SKM-1 treated with dmso at 0.1 percent for 144 hours (cell line): ENCODE measurements around the gene FBXL14.

Source experiments
- DNase-seq: peaks from one replicate; lab custom pipeline; 2025; ENCODE audit not compliant: unreplicated experiment; lab: John Stamatoyannopoulos, UW

The FBXL14 gene, protein sequence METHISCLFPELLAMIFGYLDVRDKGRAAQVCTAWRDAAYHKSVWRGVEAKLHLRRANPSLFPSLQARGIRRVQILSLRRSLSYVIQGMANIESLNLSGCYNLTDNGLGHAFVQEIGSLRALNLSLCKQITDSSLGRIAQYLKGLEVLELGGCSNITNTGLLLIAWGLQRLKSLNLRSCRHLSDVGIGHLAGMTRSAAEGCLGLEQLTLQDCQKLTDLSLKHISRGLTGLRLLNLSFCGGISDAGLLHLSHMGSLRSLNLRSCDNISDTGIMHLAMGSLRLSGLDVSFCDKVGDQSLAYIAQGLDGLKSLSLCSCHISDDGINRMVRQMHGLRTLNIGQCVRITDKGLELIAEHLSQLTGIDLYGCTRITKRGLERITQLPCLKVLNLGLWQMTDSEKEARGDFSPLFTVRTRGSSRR

DNA sequence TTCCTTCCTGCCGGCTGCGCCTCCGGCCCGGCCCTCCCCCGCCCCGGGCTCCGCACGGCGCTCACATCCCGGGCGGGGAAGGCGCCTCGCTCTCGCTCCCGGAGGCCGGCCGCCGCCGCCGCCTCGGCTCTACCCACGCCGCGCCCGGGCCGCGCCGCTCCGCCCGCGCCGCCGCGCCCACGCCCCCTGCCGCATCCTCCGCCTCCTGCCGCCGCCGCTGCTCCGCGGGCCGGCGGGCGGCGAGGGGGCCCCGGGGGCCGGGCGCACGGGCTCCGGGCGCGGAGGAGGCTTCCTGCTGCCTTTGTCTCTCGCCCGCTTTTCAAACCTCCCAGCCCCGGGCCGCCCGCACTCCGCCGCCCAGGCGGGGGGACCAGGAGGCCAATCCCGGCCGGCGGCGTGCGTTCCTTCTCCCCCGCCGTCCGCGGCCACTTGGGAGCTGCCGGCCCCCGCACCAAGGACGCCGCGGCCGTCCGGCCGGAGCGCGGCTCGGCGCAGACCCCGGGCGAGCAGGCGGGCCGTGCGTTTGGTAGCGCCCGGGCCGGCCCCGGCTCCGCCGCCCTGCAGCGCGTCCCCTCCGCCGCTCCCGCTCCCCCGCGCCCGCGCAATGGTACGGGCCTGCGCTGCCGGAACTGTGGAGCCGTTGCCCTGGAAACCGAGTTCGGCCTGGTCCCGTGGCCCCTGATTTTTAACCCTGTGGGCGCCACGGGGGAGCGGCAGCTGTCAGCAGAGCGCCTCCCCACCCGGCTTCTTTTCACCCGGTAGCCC lies at the start of gene FBXL14:
FBXL14 (minus strand) TSS at position 321 of the 765 bp plus-strand sequence. CDS start 515 bp downstream, outside the sequence.
- DNase-seq, result peak; percentile 52

DNA sequence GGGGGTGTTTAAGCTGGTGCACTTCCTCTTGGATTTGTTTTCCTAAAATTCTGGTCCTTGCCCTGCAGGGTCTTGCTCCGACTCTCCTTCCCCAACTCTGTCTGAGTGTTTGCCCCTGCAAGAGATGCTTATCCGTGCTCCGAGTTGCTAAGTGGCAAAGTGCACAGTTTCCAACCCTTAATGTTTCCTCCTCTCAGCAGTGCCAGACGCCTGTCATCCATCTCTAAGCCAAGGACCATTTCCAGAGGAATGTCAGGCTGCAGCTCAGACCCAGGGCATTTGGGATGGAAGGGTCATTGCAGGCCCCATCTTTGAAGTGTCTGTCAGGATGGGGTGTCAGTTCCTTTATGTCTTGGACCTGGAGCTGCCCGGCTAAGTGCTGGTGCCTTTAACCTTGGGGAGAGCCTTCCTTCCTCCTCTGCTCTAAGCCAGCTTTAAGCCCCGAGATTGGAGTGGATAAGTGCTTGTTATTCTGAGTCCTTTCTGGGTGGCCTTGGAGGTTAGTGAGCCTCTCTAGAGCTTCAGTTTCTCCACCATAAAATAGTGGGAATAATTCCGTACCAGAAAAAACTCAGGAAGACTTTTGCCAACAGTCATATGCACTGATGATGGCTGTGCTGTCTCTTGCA lies 49.6 kb upstream of the FBXL14 start:
- no peak for DNase-seq

DNA sequence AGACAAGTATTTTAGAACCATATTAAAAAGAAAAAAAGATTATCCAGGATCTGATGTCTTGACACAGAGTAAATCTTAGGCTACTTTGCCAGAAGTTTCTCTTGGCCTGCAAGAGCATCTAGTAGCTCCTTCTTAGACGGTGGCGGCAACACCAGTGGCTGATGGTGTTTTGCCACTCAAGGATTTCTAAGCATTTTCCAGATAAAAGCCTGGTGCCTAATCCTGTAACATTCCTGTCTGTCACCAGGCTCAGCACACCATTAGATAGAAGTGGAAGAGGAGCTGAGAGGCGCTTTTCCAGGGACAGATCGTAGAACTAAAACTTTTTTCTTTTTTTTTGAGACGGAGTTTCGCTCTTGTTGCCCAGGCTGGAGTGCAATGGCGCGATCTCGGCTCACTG lies 48.7 kb upstream of the FBXL14 start:
- no peak for DNase-seq

DNA sequence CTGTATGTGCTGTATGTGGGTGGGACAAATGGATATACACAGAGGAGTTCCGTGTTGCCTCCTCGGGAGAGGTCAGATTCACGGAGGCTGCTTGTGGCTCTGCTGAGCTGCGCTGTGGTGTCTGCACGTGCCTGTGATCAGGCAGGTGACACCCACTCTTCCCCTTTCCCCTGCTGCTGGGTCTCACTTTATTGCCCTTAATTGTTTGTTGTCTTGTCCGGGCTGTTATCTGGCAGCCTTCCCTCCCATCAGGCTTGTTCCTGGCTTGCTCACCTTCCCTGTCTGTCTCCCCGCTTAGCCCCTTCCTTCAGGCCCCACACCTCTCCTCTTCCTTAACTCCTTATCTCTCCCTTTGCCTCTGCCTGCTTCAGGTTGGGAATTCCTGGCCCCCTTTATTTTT lies 48.1 kb upstream of the FBXL14 start:
- DNase-seq, result no peak

DNA sequence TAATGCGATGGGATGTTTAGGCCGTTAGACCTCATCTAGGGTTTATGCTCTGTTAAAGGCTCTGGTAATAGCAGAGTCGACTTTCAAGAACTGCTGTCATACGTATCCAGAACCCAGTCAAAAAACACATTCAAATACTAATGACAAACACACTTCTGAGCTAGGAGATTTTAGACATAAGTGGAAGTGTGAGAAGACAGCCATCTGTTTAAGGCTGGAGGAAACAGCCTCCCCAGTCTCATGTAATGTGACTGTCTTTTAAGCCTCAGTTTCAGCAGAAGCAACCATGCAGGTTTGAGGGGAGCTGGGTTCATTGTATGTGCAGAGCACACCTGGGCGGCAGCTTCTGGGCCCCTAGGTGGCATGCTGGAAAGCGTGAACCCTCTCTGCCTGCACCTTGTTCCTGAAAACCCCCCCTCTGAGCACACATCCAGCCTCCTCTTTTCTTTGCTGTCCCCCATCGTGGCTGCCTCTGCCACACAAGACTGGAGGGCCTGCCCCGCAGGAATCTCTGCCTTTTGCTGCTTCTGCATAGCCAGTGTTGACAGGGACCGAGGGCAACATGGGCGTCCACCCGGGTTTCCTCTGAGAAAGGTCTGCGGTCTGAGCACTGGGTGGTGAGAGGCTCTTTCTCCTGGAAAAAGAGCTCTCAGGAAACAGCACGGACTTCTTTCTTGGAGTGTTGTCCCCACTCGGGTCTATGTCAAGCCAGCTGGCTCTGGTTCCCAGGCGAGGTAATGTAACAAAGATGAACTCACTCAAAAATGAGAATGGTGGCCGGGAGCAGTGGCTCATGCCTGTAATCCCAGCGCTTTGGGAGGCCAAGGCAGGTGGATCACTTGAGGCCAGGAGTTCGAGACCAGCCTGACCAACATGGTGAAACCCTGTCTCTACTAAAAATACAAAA lies 46.2 kb upstream of the FBXL14 start:
- DNase-seq, result no peak

DNA sequence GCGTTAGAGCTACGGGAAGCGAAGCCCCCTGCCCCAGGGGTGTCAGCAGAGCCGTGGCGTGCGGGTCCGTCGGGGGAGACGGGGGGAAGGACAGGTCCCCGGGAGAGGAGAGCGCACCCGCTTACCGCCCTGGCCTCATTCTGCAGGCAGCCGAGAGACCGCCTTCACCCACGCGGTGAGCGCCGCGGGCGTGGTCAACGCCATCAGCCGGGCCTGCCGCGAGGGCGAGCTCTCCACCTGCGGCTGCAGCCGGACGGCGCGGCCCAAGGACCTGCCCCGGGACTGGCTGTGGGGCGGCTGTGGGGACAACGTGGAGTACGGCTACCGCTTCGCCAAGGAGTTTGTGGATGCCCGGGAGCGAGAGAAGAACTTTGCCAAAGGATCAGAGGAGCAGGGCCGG lies 45.2 kb upstream of the FBXL14 start:
- DNase-seq, result no peak

DNA sequence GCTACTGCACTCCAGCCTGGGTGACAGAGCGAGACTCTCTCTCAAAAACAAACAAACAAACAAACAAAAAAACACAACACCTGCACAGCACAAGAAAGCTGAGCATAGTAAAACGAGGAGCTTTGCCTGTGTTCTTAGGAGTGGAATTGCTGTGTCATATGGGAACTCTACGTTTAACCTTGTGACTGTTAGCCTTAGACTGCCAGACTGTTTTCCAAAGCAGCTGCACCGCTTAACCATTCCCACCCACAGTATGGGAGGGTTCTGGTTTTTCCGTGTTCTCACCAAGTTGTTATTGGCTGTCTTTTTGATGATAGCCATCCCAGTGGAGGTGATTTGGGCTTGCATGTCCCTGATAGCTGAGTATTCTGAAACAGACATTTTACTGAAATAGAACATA lies 43.8 kb upstream of the FBXL14 start:
- no peak for DNase-seq

DNA sequence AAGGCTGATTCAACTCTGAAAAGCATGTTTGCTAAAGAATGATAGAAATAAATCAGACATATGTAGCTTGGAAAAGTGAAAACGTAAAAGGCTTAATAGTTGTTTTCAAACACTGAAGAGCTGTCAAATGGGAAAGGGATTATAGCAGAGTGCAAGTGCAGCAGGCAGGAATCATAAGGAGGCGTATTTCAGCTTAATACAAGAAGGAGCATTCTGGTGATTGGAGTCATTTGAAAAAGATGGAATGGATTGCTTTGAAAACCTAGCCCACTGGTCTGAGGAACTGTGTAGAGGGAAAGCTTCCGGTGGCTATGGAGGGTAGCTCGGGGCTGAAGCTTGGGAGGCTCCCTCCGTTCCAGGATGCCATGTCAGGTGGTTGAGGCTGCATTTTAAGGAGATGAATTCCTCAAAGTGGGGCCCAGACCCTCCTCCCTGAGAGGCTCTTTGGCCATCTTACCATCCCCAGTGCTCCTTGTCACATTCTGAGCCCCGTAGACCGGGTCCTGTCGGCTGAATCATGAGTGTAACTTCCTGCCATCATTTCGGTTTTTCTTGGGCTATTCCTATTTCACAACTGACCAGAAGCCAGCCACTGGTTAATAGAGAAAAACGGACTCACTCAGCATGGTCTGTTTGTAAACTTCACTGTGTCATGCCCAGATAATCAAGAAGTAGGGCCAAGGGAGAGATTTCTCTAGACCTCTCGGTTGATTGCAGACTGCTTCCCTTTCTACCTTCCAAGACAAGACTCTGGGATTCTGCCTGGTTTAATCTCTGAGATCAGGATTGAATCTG lies 41.1 kb upstream of the FBXL14 start:
- DNase-seq, result no peak

DNA sequence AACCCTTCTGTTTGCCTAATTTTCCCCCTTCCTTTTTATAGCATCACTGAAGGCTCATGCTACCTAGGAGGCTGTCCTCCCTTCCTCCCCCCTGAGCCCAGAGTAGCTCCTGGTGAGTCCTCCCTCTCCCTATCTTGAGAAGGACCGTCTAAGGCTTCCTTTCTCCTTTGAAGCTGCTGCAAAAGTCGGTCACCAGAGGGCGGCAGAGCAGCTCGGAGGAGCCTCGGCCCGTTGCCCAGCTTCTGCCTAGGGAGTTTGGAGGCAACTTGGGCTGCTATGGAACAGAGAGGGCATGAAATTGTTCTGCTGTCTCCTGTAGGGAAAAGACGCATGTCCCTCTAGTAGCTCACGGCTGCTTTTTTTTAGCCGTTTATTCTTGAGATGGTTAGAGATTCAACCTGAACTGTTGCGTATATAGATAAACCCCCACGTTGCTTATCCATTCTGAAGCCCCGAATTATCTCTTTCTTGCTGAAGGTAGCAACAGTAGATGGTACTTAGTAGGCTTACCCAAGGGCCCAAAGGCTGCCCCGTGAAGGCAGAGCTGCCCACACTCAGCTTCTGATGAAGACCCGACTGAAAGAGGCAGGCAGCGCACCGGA lies 40.3 kb upstream of the FBXL14 start:
- DNase-seq, result peak; percentile 62

DNA sequence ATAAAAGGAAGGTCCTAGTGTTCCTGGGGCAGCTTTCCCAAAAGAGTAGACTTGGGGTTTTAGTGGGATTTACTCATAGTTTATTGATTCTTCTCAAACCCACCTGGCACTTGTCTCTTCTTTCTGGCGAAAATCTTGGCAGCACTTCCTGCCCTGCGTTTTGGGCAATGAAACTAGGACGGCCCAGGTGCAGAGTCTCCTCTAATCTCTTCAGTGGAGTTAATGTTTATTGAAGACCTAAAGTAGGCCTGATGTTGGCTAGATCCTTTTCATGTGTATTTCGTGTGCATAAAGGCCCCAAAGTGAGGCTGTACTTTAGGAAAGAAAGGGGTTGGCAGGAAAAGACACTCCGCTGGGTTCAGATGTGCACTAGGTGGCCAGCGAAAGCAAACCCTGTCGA lies 39.8 kb upstream of the FBXL14 start:
- DNase-seq, result no peak

DNA sequence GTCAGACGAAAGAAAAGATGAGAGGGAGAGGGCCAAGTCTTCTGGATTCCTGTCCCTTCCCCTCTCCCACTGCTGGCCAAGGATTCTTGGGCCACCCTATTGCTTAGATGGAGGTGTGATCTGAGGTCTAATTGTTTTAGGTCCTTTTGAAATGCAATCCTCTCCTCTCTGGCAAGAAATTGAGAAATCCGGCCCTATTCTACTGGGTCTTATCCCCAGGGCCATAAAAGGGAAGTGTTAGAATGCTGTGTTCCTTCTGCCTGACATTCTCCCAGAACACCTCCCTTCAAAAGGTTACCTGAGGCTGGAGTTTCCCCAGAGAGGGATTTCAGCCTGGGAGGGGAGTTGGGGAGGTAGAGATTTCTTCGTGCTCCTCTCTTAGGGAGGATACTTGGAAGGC lies 39.1 kb upstream of the FBXL14 start:
- DNase-seq, result peak; percentile 55

DNA sequence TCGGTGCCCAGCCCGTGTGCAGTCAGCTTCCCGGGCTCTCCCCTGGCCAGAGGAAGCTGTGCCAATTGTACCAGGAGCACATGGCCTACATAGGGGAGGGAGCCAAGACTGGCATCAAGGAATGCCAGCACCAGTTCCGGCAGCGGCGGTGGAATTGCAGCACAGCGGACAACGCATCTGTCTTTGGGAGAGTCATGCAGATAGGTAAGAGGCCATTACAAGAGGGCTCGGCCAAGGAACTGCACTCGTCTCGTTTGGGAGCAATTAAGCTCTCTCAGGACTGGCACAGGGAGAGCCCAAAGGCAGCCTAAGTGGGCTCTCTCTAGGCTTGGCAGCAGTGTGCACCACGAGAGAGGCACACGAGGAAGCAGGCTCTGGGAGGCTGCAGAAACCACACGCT lies 38.3 kb upstream of the FBXL14 start:
- DNase-seq, result no peak

DNA sequence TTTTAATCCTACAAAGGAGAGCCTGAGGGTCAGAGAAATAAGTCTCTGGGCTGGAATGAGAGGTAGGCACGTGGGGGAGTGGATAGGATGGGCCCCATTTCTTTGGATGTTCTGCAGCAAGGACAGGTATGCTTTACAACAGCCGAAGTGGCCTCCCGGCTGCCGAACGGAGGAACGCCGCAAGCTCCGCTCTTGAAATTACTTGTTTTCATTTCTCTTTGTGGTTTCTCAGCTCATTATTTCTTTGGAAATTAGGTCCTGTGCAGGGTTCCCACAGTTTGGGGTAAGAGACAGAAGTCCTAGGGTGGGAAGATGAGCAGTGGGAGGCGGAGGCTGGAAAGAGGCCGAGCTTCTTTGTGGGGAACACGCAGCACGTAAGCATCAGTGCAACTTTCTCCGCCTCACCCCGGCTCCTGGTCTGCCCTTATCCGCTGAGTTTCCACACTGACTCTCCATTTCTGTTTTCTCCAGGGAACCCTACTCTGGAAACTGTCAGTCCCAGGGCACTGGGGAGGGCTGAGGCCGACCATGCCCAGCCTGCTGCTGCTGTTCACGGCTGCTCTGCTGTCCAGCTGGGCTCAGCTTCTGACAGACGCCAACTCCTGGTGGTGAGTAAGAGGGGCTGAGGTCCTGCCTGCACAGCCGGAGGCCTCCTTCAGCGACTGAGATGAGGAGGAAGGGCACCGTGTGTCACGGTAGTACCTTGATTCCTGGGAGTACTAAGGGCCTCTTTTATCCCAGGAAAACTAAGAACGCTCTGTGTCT lies 36.6 kb upstream of the FBXL14 start:
- no peak for DNase-seq

DNA sequence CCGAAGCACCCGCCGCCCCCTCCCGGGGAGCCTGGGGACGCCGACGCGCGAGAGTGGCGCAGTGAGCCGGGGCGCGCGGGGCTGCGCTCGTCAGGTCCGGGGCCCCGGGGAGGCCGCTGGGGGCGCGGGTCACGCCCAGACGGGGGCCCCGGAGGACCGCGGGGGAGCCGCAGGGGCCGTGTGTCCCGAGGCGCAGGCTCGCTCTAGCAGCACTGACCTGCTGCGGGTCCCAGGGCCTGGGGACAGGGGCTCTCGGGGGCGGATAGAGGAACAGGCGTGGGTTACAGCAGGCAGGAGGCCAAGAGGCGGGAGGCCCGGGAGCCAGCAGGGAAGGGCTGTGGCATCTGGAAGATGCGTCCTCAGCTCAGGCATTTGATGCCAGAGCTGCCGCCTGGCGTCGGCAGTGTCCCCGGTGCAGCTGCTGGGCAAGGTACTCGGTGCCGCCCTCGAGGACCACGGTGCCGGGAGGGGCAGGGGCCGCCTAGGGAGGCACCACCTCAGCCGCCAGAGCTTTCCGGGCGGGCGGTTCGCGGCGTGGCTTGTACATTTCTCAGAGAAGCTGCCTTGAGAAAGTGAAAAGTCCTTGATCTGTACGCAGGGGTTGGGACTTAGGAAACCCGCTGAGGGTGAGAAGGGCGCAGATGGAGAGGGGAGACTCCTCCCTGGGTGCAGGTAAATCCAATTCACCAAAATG lies 35.9 kb upstream of the FBXL14 start:
- DNase-seq, result no peak

DNA sequence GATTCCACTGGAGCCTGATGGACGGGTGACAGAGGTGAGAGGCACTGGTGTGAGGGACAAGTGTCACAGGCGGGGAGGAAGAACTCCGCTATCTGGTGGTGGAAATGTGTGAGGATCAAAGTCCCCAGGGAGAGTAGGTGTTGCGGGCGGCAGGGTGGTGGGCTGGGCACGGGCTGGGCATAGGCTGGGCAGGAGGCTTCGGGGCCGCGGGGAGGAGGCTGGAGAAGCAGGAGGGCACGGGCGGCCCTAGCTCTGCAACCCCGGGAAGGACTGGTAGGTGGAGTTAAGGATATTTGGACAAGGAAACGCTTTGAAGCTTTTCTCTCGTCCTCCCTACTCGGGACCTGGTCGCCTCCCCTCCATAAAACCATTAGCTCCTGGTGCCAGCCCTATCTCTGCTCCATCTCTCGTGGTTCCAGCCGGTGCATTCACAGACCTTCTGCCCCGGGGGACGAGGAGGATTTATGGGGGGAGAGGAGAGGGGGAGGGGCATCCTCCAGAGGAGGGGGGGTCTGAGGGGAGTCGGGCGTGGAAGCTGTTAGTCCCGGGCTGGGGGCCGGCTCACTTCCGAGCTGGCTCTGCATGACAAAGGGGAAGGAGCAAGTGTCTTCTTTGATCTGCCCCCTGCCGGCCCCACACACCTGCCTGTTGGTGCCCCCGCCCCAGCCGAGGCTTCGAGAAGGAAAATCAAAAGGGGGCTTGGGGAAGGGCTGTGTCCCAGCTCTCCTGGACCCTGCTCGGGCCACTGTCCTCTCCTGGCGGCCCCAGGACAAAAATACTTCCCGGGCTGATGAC lies 35.2 kb upstream of the FBXL14 start:
- no peak for DNase-seq

DNA sequence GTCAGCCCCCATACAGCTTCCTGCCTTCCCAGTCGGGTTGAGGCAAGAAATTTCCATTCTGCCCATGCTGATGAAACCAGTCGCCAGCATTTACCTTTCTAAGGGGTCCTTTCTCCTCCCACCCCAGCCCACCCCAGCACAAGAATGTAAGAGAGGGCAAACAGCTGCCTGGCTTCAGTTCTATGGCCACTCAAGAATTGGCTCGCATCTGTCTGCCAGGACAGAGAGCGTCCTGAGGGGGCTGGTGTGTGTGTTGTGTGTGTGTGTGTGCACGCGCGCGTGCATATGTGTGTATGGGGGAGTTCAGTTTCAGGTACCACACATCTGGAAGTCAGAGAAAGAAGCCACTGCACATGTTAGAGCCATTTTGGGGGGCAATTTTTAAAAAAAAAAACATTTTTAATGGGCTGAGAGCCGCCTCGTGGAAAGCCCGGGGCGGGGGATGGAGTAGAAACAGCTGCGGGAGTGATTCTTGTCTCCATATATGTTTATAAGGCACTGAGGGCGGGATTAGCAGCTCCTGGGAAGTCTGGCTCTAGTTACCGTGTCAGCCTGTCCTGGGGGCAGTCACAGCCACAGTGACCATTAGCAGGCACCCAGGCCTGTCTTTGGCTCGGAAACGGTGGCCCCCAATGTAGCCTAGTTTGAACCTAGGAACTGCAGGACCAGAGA lies 34.4 kb upstream of the FBXL14 start, which contains the start of gene WNT5B:
WNT5B (plus strand) TSS at position 566 of the 672 bp plus-strand sequence. CDS start 2,124 bp downstream, outside the sequence.
- no peak for DNase-seq

DNA sequence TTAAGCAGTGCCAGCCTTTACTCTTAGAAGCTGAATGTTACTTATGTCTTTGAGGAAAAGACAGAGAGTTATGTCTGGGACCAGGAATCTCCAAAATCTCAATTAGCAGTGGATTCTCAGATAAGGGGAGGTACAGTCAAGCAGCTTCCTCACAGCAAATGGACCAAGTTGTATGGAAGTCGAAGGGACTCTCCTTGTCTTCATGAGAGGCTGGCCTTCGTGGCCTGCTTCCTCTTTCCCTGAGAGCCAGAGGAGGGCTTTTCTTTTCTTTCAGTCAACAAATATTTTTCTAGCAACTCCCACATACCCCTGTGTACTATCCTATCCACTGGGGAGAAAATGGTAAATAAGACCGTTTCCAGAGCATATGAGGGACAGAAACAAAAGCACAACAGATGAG lies 28.0 kb upstream of the FBXL14 start:
- DNase-seq, result no peak
